C1 segment of cervical spinal cord (tissue), 14 donors: ENCODE data around the gene IL23R.

Experiments
- DNase-seq, 14 donors: peaks; one replicate each; lab custom pipeline; 2025; lab: John Stamatoyannopoulos, UW

IL23R gene

GRCh38 chr1:67241200-67241746 lies 75.0 kb downstream of the IL23R start:
- DNase-seq, result no peak

- no peak for DNase-seq
Measured at GRCh38 chr1:67242016-67242415, 75.8 kb downstream of the IL23R start.

DNA sequence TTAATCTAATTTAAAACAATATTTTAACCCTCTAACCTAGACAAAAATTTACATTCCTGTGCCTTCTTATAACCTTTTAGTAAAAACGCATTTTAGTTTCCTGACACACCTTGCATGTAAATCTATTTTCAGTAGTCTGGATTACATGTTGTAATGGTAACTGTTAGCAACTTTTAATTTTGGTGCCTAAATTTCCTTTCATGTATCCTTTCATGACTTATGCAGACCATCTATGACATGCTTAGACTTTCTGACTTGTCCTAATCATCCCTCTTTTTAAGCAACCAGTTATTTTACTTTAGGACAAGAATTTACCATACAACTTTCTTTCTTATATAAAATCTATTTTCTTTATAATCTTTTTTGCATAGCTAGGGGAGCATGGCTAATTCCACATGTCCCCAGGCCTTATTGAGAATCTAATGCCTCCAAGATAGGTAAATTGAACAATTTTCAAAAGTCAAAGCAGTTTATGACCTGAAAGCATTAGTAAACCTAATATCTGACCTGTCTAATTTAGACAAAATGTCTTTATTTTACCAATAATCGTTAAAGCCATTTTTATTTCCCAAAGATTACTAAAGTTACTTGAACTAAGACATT lies 83.9 kb downstream of the IL23R start:
- DNase-seq, result no peak

DNA sequence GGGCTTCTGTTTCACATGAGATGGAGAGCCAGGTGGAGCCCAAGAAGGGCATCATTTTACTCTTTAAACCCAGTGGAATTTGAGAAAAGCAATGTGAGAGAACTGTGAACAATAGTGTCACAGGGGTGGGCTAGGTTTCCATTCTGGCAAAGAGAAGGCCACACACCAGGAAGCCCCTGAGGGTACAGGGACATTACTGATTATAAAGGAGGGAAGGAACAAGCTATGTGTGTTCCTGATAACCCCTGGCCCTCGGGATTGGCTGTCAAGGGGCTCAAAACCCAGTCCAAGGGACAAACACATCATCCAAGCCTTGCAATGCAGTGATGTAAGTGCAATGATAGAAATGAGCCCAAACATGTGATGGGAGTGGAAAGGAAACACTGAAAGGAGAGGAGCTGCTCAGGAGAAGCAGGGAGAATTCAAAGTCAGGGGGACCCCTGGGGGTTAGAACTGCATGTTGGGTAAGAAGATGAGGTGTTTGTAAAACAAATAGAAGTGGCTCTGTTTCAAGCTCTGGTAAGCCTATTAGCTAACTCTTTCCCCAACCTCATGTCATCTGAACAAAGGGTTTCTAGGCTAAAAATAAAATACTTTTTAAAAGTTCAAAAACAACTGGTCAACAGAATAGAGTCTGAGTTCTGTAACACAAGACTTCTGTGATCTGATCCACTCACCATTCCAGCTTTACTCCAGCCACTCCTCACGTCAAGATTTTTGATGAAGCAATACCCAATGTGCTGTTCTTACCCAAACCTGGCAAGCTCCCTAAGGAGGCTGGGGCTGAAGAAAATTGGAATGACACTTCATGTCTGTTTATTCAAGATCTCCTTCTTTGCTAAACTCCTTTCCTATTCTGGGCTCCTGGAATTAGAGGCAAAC lies 90.3 kb downstream of the IL23R start:
- DNase-seq, result no peak

- DNase-seq, result no peak
Measured at GRCh38 chr1:67257173-67257535, 90.9 kb downstream of the IL23R start.

GRCh38 chr1:67261680-67262079 lies 95.4 kb downstream of the IL23R start:
- DNase-seq, result no peak

DNA sequence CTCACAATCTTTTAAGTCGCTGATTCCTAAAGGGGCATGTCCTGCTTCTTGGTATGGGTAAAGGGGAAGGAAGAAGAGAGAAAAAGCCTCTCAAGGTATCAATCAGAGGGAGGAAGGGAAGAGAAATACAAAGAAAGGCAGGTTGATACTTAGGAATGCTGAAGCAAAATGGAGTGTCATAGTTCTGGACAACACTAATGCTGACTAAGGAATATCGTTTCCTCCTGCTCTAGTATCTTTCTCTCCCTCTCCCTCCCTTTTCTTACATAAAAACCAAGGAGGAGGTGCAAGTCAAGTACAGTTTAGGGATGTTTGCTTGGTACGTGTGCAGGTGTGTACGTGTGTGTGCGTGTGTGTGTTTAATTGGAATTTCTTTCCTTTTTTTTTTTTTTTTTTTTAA lies 96.5 kb downstream of the IL23R start:
- DNase-seq, result no peak

DNA sequence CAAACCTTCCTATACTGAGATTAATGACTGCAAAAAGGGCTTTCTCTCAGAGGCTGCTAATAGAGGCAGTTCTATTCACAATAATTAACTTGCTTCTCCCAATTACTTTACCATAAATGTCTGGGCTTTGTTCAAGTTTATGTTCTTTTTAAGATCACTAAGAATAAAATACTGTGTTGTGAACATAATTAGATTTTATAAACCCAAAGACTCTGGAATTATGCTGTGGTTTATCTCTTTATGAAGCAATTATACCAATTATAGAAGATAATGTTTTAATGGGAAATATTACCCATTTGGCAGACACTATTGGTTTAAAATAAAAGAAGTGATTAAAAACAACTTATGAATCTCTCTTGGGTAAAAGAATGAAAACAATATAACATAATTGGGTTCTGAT lies 97.9 kb downstream of the IL23R start:
- DNase-seq, result no peak

- DNase-seq, result no peak
Measured at GRCh38 chr1:67264899-67265298, 98.6 kb downstream of the IL23R start.

GRCh38 chr1:67269061-67269460 lies 102.8 kb downstream of the IL23R start:
- no peak for DNase-seq

- DNase-seq, result no peak
Measured at GRCh38 chr1:67270541-67270940, 104.3 kb downstream of the IL23R start.

GRCh38 chr1:67273591-67273990 lies 107.3 kb downstream of the IL23R start:
- DNase-seq, result no peak

- no peak for DNase-seq
Measured at GRCh38 chr1:67274623-67275325, 108.5 kb downstream of the IL23R start.

DNA sequence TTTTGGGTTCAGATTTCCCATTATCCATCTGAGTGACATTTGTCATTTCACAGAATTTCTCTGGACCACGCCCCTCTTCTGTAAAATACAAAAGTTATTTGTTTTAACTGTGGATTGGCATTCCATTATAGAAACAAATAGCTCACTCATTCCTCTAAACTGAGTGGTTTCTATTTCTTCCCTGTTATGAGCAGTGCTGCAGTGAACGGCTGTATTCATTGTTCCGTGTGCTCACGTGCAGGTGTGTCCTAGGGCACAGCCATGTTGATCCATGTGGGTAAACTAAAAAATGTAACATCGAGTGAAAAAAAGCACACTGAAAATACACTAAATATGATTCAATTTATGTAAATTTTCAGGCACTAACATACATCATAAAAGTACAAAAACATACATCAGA lies 114.4 kb downstream of the IL23R start:
- no peak for DNase-seq

DNA sequence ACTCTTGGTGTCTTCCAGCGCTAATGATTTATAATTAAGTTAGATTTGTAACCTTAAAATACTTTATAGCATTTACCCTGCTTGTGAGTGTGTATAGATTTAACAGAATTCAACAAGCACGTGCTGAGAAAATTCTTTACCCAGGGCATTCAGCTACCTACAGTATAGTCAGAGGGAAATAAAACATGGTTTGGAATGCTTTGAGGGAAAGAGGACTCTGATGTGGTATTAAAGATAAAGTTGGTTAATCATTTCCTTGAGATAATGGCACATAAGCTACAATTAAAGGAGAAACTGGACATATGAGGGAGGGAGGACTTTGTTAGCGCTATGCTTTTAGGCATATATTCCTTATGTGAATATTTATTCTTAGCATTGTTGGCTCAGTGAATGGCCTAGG lies 115.0 kb downstream of the IL23R start:
- DNase-seq, result no peak

GRCh38 chr1:67285780-67286488 lies 119.7 kb downstream of the IL23R start:
- no peak for DNase-seq

- DNase-seq, result no peak
Measured at GRCh38 chr1:67290236-67290635, 124.0 kb downstream of the IL23R start.

- DNase-seq, result no peak
Measured at GRCh38 chr1:67294836-67295617, 128.8 kb downstream of the IL23R start.

GRCh38 chr1:67298762-67299161 lies 132.5 kb downstream of the IL23R start:
- DNase-seq, result no peak

DNA sequence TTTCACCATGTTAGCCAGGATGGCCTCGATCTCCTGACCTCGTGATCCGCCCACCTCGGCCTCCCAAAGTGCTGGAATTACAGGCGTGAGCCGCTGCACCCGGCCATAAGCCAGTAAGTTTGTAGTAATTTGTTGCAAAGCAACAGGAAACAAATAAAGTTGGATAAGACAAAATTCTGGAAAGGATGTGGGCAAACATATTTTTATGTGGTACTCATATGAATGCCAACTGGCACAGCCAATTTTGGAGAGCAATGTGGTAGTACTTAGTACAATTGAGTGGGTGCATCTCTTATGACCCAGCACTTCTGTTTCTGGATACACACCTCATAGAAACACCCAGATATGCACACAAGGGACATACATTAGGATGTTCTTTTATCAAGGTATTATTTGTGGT lies 133.0 kb downstream of the IL23R start:
- no peak for DNase-seq

DNA sequence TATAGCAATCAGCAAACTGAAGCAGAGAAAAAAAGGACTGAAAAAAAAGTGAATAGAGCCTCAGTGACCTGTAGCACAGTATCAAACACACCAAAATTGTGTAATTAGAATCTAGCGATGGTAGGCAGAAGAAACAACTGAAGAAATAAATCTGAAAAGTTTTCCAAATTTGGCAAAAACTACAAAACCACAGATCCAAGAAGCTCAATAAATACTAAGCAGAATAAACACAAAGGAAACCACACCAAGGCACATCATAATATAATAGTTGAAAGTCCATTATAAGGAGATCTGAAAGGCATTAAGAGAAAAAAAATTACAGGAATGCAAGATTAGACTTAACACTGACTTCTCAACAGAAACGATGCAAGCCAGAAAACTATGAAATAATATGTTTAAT lies 134.3 kb downstream of the IL23R start:
- DNase-seq, result no peak
